GM18498 (cell line): ENCODE data around the gene SMIM41.
"Not testable (repeated sequence)": the region's sequence is repeated elsewhere in the genome, so short reads cannot be mapped to it uniquely, and the experiment has no call there.

Experiments
- ATAC-seq: cut with Tn5 transposase; IDR thresholded peaks from one replicate; pipeline ENCODE4 v1.9.1; 2021; ENCODE audit warnings: mild to moderate bottlenecking, moderate library complexity; ENCODE audit not compliant: unreplicated experiment

SMIM41 gene

GRCh38 chr12:52084491-52085231, 5.2 kb downstream of the SMIM41 start:
- ATAC-seq: no peak

GRCh38 chr12:52085682-52086180, 6.2 kb downstream of the SMIM41 start:
- ATAC-seq: no peak

GRCh38 chr12:52086366-52086765, 6.9 kb downstream of the SMIM41 start:
- ATAC-seq: no peak

- ATAC-seq: no peak
Measured at GRCh38 chr12:52086944-52087835, 7.7 kb downstream of the SMIM41 start.

- no peak for ATAC-seq
Measured at GRCh38 chr12:52087961-52088820, 8.7 kb downstream of the SMIM41 start.

- no peak for ATAC-seq
Measured at GRCh38 chr12:52089491-52089890, 10.0 kb downstream of the SMIM41 start.

- no peak for ATAC-seq
Measured at GRCh38 chr12:52090291-52090690, 10.8 kb downstream of the SMIM41 start.

GRCh38 chr12:52091061-52091460, 11.6 kb downstream of the SMIM41 start:
- ATAC-seq: no peak

- no peak for ATAC-seq
Measured at GRCh38 chr12:52091869-52092268, 12.4 kb downstream of the SMIM41 start.

- ATAC-seq: no peak
Measured at GRCh38 chr12:52093346-52093745, 13.8 kb downstream of the SMIM41 start.

GRCh38 chr12:52096332-52097044, 17.0 kb downstream of the SMIM41 start:
- no peak for ATAC-seq

GRCh38 chr12:52097045-52097666, 17.7 kb downstream of the SMIM41 start:
- no peak for ATAC-seq

- ATAC-seq: not testable (repeated sequence)
Measured at GRCh38 chr12:52104431-52105089, 25.1 kb downstream of the SMIM41 start.

- not testable (repeated sequence) for ATAC-seq
Measured at GRCh38 chr12:52116222-52117125, 37.0 kb downstream of the SMIM41 start.

GRCh38 chr12:52117806-52118475, 38.4 kb downstream of the SMIM41 start:
- peak; percentile 27 for ATAC-seq

GRCh38 chr12:52119398-52120254, 40.1 kb downstream of the SMIM41 start:
- no peak for ATAC-seq
